HS-5 (cell line): ENCODE data around the gene CTLA4.

Source experiments
- DNase-seq: peaks from one replicate; pipeline ENCODE4 v3.0.0-alpha.2; 2012; ENCODE audit warnings: low read depth

The CTLA4 gene

GRCh38 chr2:203867561-203868200 is at the start of gene CTLA4:
Gene CTLA4, plus strand, starts transcription at chr2:203867771. Its CDS starts 172 bp downstream, at chr2:203867943.
- no peak for DNase-seq

GRCh38 chr2:203818656-203819055 is 48.9 kb upstream of the CTLA4 start:
- no peak for DNase-seq

- DNase-seq = no peak
Observed at GRCh38 chr2:203819434-203820133, 48.0 kb upstream of the CTLA4 start.

GRCh38 chr2:203820969-203821368 is 46.6 kb upstream of the CTLA4 start:
- DNase-seq = no peak

DNA sequence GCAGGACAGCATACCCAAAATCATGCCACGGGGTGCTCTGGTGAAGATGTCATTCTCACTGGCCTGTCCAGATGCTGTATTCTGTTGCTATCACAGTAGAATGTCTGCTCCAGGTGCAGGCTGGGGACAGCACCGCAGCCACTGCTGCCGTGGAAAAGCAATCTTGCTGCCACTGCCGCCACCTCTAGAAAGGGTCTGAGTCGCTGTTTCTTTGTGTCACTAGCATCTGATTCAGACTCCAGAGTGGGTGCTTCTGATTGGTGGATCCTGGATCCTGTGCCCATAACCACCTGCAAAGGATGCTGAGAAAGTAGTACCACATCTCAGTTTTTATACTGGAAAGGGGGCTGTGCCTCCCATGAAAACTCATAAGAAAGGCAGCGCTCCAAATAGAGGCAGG is 45.3 kb upstream of the CTLA4 start:
- DNase-seq = no peak

DNA sequence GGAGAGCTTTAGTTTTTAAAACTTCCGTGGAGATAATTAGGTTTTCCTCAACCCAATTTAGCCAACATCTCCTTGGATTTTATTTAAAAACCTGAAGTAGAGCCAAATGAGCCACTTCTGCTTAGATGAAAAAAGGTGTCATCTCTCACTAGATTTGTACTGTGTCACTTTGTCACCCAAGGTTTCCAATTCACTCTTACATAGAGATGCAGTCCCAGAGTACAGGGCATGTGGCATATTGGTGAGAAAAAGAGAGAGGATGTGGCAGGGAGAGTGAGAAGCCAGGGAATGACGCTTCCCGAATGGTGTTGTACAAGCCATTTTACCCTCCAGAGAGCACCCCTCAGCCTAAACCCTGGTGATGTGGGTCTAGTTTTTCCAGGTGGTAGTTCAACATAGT is 44.4 kb upstream of the CTLA4 start:
- no peak for DNase-seq

- no peak for DNase-seq
Observed at GRCh38 chr2:203824057-203824456, 43.5 kb upstream of the CTLA4 start.

- no peak for DNase-seq
Observed at GRCh38 chr2:203824603-203825002, 43.0 kb upstream of the CTLA4 start.

GRCh38 chr2:203826704-203827103 is 40.9 kb upstream of the CTLA4 start:
- DNase-seq = no peak

DNA sequence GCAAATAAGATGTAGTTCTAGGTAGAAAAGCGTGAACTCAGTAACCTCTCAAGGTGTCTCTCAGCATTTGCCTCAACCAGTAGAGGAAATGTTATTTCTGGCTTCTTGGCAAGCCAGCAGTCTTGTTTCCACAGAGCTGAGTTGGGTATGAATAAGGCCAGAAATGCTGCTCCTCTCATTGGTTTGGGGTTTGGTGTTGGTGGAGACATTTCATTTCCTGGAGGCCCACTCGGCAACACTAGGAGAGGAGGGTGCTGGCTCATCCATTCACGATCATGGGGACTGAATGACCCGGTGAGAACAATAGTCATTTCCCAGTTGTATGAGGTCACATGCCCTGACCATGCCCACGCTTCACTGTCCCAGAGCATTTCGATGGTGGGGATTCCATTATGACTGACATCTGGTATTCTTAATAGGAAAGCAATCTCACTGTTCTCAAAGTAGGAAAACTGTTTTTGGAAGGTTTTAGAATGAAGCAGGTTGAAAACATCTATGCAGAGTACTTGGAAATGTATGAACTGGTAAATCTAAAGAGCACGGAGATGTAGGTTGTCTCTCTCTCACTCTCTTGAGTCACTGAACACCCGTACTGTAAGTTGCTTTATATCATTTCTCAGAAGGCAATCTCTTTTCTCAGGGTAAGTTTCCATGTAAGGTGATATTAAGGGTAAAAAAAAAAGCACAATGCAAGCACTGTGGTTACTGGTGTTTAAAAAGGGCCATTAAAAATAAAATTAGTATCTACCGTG is 37.1 kb upstream of the CTLA4 start:
- DNase-seq = no peak

GRCh38 chr2:203835420-203835819 is 32.2 kb upstream of the CTLA4 start:
- no peak for DNase-seq

GRCh38 chr2:203835892-203836800 is 31.4 kb upstream of the CTLA4 start:
- no peak for DNase-seq

GRCh38 chr2:203840655-203841205 is 26.8 kb upstream of the CTLA4 start:
- no peak for DNase-seq

- no peak for DNase-seq
Observed at GRCh38 chr2:203841654-203842053, 25.9 kb upstream of the CTLA4 start.

- DNase-seq = no peak
Observed at GRCh38 chr2:203842373-203842772, 25.2 kb upstream of the CTLA4 start.

DNA sequence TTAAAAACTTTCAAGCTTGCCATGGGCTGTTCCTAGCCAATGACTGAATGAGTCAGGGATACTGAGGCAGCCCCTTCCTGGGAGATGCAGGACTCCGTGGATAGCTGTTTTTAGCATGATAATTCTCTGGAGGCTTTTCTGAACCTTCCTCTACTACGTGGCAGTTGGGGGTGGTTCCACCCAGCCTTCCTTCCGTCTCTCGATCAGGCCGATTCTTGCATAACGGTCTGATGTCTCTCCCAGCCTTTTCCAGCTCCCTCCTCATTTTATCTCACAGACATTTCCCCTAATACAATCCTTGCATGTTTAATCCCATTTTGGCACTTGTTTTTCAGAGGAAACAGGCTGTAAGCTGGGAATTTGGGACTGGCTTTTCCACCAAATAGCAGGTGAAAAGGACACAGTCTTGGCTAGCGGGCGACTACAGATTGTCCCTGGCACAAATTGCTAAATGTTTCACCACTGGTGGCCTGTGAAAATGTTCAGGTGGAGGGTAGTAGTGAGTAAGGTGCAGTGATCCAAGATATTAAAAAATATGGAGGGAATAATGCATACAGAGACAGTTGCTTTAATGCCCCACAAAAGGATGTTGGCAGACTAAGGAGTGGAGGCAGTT is 21.0 kb upstream of the CTLA4 start:
- no peak for DNase-seq

DNA sequence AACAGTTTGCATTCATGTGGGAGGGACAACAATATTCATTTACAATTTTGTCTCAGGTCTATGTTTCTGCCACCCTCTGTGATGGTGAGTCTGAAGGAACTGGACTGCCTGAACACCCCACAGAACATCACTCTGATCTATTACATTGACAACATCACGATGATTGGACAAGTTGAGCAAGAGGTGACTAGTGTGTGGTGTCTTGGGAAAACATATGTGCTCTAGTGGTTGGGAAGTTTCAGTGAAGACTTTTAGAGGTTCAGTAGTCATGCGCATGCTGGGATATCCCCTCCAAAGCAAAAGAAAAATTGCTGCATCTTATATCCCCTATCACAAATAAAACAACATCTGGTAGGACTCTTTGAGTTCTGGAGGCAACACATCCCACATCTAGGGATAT is 18.6 kb upstream of the CTLA4 start:
- DNase-seq = no peak

DNA sequence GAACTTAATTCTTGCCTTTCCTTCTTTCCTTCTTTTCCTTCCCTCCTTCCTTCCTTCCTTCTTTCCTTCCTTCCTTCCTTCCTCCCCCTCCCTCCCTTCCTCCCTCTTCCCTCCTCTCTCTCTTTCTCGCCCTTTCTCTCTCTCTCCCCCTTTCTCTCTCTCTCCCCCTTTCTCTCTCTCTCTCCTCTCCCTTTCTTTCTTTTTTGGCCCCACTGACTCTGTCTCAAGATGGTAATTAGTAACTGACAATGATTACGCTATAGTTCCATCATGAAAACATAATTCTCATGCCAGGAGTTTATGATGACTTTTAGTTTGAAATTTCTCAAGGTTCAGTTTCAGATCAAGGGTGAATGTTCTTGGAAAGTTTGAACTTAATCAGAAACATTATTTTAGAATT is 14.8 kb upstream of the CTLA4 start:
- DNase-seq = no peak

DNA sequence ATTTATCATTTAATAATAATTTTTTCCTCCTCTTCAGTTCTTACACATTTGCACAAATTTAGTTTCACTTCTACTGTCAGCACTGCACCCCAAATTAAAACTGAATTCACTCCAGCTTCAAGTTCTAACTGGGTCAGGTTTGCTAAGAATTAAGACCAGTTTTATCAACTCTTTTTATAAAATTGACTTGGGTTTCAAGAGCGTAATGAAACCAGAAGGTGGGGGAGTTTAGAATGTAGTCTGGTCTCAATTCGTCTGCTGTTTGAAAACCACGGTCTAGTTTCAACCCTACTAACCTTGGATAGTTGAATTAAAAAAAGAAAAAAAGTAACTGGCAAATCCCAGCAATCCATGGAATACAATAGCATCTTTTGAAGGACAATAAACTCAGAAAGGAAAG is 14.3 kb upstream of the CTLA4 start:
- no peak for DNase-seq

DNA sequence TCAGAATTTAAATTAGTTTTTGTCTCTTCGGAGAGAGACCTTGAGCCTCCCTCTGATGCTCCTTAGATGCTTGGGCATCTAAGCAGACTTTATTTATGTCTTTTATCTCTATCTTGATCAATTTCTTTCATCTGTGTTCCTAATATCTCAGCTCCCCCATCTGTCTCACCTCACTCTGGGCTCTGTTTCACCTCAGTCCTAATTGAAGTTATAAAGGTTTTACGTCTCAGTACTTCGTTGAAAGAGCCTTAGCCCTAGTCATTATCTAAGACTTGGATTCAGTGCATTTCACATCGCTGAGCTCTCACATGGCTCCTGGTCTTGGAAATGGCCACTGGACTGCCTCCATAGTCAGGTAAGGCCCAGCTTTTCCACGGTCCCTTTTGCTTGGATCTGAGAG is 13.8 kb upstream of the CTLA4 start:
- no peak for DNase-seq

DNA sequence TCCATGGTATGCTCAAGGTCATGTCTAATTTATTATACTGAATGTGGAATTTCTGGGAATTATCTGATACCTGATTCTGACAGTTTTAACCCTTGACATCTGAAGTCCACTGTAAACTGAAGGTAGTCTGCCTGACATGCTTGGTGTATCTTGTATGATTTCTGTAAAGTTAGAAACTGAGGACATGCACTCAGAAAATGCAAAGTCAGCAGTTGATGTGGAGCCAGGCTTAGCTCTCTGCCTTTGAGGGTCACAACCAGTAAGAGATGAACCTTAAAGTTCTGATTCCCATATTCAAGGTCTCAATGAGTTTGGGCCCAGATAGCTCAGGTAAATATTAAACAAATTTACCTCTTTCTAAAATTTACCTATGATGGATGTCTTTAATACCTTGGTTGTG is 12.3 kb upstream of the CTLA4 start:
- no peak for DNase-seq
